Type B pancreatic cell (in vitro differentiated cells): ENCODE results near the gene ATXN7L3. TPM values are rescaled to one million over a fixed set of nuclear protein-coding genes. Genes with fewer than 3 reads are reported as not detected.

Experiments used
- DNase-seq: peaks from one replicate; pipeline ENCODE4 v3.0.0; 2021; ENCODE audit warnings: mixed read lengths; ENCODE audit not compliant: unreplicated experiment; ENCODE audit errors: extremely low spot score
- H3K27ac Mint-ChIP-seq: 2 replicates; pipeline ENCODE4 v1.8.0; 2021; ENCODE audit warnings: mild to moderate bottlenecking, mixed read lengths
- H3K27me3 Mint-ChIP-seq: 2 replicates; pipeline ENCODE4 v1.8.0; 2021; ENCODE audit warnings: mixed read lengths
- H3K36me3 Mint-ChIP-seq: 2 replicates; pipeline ENCODE4 v1.8.0; 2021; ENCODE audit warnings: mixed read lengths
- H3K4me1 Mint-ChIP-seq: one replicate; pipeline ENCODE4 v1.8.0; 2021; ENCODE audit warnings: mixed read lengths; ENCODE audit not compliant: unreplicated experiment
- H3K4me3 Mint-ChIP-seq: 2 replicates; pipeline ENCODE4 v1.8.0; 2021; ENCODE audit warnings: mild to moderate bottlenecking, mixed read lengths
- H3K9me3 Mint-ChIP-seq: 2 replicates; pipeline ENCODE4 v1.8.0; 2021; ENCODE audit warnings: mixed read lengths
- total RNA-seq: library from RNA; stranded (reverse); gene quantifications from 2 replicates; pipeline ENCODE4 v1.2.1, GENCODE V29; 2021; ENCODE audit warnings: low replicate concordance
- TF ChIP-seq, protein P1 (sequence below): fragments of 200-600 bp; sonication (generic); conservative IDR thresholded peaks from 2 replicates; pipeline ENCODE4 v1.5.0; 2021; ENCODE audit warnings: antibody characterized with exemption, mild to moderate bottlenecking

Gene ATXN7L3
- total RNA-seq, 1 donor from 2014 or later = 96.7 TPM

GRCh38 chr17:44193326-44194084 lies 6.2 kb downstream of the ATXN7L3 start:
- TF ChIP-seq, protein P1, sequence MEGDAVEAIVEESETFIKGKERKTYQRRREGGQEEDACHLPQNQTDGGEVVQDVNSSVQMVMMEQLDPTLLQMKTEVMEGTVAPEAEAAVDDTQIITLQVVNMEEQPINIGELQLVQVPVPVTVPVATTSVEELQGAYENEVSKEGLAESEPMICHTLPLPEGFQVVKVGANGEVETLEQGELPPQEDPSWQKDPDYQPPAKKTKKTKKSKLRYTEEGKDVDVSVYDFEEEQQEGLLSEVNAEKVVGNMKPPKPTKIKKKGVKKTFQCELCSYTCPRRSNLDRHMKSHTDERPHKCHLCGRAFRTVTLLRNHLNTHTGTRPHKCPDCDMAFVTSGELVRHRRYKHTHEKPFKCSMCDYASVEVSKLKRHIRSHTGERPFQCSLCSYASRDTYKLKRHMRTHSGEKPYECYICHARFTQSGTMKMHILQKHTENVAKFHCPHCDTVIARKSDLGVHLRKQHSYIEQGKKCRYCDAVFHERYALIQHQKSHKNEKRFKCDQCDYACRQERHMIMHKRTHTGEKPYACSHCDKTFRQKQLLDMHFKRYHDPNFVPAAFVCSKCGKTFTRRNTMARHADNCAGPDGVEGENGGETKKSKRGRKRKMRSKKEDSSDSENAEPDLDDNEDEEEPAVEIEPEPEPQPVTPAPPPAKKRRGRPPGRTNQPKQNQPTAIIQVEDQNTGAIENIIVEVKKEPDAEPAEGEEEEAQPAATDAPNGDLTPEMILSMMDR = no peak
- peaks cover 21% of the 10 kb centered on the region for H3K4me1 Mint-ChIP-seq
- H3K27me3 Mint-ChIP-seq = no peaks in the 10 kb centered on the region
- no peak overlapping the region for H3K4me3 Mint-ChIP-seq
- DNase-seq = no peak
- H3K9me3 Mint-ChIP-seq = no peaks in the 10 kb centered on the region
- H3K27ac Mint-ChIP-seq = no peak overlapping the region
- H3K36me3 Mint-ChIP-seq = peaks cover 5% of the 10 kb centered on the region

DNA sequence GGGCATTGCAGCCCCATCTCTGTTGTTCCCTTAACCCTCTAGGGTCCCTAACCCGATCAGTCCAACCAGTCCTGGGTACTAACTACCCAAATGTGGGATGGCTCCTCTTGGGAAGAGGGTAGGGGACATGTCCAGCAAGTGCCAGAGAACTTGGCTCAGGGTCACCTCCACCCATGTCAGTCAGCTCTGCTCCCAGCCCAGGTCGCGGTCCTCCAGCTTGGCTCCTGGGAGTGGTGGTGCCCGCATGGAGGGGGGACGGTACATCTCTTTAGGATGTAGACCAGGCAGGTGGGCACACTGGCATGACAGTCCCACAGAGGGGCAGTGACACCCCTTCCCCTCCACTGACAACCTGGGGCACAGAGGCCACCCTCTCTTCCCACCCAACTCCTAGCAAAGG lies 6.9 kb downstream of the ATXN7L3 start:
- Mint-ChIP-seq H3K27ac (peak overlapping the region; percentile 81), H3K4me1 (peaks cover 21% of the 10 kb centered on the region), H3K9me3 (no peaks in the 10 kb centered on the region), H3K36me3 (peaks cover 3% of the 10 kb centered on the region), H3K4me3 (peak overlapping the region; percentile 25), H3K27me3 (no peaks in the 10 kb centered on the region)
- DNase-seq = no peak
- TF ChIP-seq, protein P1 = no peak

DNA sequence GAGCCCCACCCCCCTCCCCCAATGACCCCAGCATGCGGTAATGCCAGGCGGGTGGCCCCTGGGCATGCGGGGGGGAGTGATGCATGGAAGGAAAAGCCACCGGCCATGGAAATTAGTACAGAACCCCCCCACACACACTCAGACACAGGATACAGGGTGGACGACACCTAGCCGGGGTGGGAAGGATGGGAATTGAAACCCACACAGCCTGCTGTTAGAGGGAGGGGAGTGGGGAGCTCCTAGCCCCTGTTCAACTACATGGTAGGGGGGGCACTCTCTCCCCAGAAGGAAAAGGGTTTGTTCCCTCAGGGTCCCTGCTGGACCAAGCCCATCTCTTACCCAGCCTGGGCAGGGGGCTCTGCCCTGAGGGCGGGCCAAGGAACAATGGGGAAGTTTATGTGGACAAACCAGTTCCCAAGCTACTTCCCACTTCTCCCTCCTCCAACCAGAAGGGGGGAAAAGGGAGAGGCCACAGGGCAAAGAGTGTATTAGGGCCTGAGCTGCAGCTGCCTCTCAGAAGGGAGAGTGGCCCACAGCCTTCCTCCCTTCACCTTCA lies 7.7 kb downstream of the ATXN7L3 start:
- Mint-ChIP-seq H3K27me3 (no peaks in the 10 kb centered on the region), H3K9me3 (no peaks in the 10 kb centered on the region), H3K4me3 (peak overlapping the region; percentile 60), H3K27ac (peak overlapping the region; percentile 81), H3K36me3 (no peaks in the 10 kb centered on the region), H3K4me1 (peaks cover 19% of the 10 kb centered on the region)
- no peak for DNase-seq
- TF ChIP-seq, protein P1 = no peak

DNA sequence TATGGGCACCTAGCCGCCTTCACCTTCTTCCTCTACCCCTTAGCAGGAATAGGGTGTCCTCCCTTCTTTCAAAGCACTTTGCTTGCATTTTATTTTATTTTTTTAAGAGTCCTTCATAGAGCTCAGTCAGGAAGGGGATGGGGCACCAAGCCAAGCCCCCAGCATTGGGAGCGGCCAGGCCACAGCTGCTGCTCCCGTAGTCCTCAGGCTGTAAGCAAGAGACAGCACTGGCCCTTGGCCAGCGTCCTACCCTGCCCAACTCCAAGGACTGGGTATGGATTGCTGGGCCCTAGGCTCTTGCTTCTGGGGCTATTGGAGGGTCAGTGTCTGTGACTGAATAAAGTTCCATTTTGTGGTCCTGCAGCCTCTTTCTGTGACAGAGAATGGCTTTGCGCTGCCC lies 8.3 kb downstream of the ATXN7L3 start:
- no peaks in the 10 kb centered on the region for H3K27me3 Mint-ChIP-seq
- H3K4me3 Mint-ChIP-seq = peak overlapping the region; percentile 60
- TF ChIP-seq, protein P1 = no peak
- peak overlapping the region; percentile 81 for H3K27ac Mint-ChIP-seq
- H3K9me3 Mint-ChIP-seq = no peaks in the 10 kb centered on the region
- H3K36me3 Mint-ChIP-seq = peaks cover 6% of the 10 kb centered on the region
- peaks cover 24% of the 10 kb centered on the region for H3K4me1 Mint-ChIP-seq
- DNase-seq = no peak

DNA sequence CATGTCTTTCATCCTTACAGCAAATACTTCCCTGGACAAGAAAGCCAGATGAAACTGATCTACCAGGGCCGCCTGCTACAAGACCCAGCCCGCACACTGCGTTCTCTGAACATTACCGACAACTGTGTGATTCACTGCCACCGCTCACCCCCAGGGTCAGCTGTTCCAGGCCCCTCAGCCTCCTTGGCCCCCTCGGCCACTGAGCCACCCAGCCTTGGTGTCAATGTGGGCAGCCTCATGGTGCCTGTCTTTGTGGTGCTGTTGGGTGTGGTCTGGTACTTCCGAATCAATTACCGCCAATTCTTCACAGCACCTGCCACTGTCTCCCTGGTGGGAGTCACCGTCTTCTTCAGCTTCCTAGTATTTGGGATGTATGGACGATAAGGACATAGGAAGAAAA lies 9.2 kb downstream of the ATXN7L3 start:
- TF ChIP-seq, protein P1 = no peak
- DNase-seq = no peak
- H3K9me3 Mint-ChIP-seq = no peaks in the 10 kb centered on the region
- H3K27me3 Mint-ChIP-seq = no peaks in the 10 kb centered on the region
- peaks cover 26% of the 10 kb centered on the region for H3K4me1 Mint-ChIP-seq
- peak overlapping the region; percentile 81 for H3K27ac Mint-ChIP-seq
- H3K36me3 Mint-ChIP-seq = peaks cover 7% of the 10 kb centered on the region
- peak overlapping the region; percentile 60 for H3K4me3 Mint-ChIP-seq
